Activated CD4-positive, CD25-positive, alpha-beta regulatory T cell treated with anti-CD3 and anti-CD28 coated beads, Interleukin-2, amount 50 U/mL, for 16 hours (primary cell): ENCODE results near the gene TGFBR3L.
"Not testable (repeated sequence)": the region's sequence is repeated elsewhere in the genome, so short reads cannot be mapped to it uniquely, and the experiment has no call there.

ENCODE experiments used
- DNase-seq: peaks from one replicate; pipeline ENCODE4 v3.0.0-alpha.2; 2020; ENCODE audit warnings: low read depth, low spot score

TGFBR3L gene

GRCh38 chr19:7959211-7959610 is 44.6 kb downstream of the TGFBR3L start:
- no peak for DNase-seq

- DNase-seq, result not testable (repeated sequence)
Observed at GRCh38 chr19:7961082-7961481, 46.5 kb downstream of the TGFBR3L start.

GRCh38 chr19:7961920-7962626 is 47.4 kb downstream of the TGFBR3L start:
- DNase-seq, result no peak

GRCh38 chr19:7962644-7963268 is 48.1 kb downstream of the TGFBR3L start:
- DNase-seq, result no peak

- no peak for DNase-seq
Observed at GRCh38 chr19:7963566-7963965, 48.9 kb downstream of the TGFBR3L start.

GRCh38 chr19:7965259-7965841 is 50.7 kb downstream of the TGFBR3L start:
- DNase-seq, result no peak

GRCh38 chr19:7965921-7966665 is 51.5 kb downstream of the TGFBR3L start:
- DNase-seq, result no peak

GRCh38 chr19:7968008-7968795 is 53.6 kb downstream of the TGFBR3L start:
- no peak for DNase-seq
